ENCODE measurements around the gene TMEM151B. TPM values are rescaled to one million over a fixed set of nuclear protein-coding genes. Genes with fewer than 3 reads are reported as not detected.
"Not testable (repeated sequence)": the region's sequence is repeated elsewhere in the genome, so short reads cannot be mapped to it uniquely, and the experiment has no call there.

Gene TMEM151B
- total RNA-seq, 1 experiment from 2014 or later: 0.04 TPM

- not testable (repeated sequence) for H3K27ac ChIP-seq (ENCODE audit: low read length); H4K20me1 ChIP-seq (ENCODE audit: insufficient read depth, low read depth, low read length); H3K9me3 ChIP-seq (ENCODE audit: low read length); H2AFZ ChIP-seq (ENCODE audit: low read length); H3K9me2 ChIP-seq (replicated peaks; ENCODE audit: insufficient read depth, low read length); H3K36me3 ChIP-seq (ENCODE audit: insufficient read depth, low read length); H3K27me3 ChIP-seq (ENCODE audit: low read length); H3K9ac ChIP-seq (ENCODE audit: low read length); DNase-seq; H3K4me3 ChIP-seq (ENCODE audit: low read length); H3K79me2 ChIP-seq (ENCODE audit: low read length); H3K4me2 ChIP-seq (ENCODE audit: low read depth, low read length, poor library complexity, severe bottlenecking)
- peaks cover 13% of the 10 kb centered on the region for H3K4me1 ChIP-seq (ENCODE audit: low read length)
Observed at GRCh38 chr6:44317136-44317631, 46.9 kb downstream of the TMEM151B start.

- no peak for DNase-seq
- Histone ChIP-seq H4K20me1 (ENCODE audit: insufficient read depth, low read depth, low read length) (no peaks in the 10 kb centered on the region), H3K4me3 (ENCODE audit: low read length) (no peak overlapping the region), H3K36me3 (ENCODE audit: insufficient read depth, low read length) (no peaks in the 10 kb centered on the region), H3K4me1 (ENCODE audit: low read length) (peaks cover 7% of the 10 kb centered on the region), H3K27me3 (ENCODE audit: low read length) (no peaks in the 10 kb centered on the region), H3K27ac (ENCODE audit: low read length) (no peak overlapping the region), H2AFZ (ENCODE audit: low read length) (no peak overlapping the region), H3K79me2 (ENCODE audit: low read length) (no peaks in the 10 kb centered on the region), H3K9me3 (ENCODE audit: low read length) (no peaks in the 10 kb centered on the region), H3K9me2 (replicated peaks; ENCODE audit: insufficient read depth, low read length) (no peaks in the 10 kb centered on the region), H3K9ac (ENCODE audit: low read length) (no peak overlapping the region), H3K4me2 (ENCODE audit: low read depth, low read length, poor library complexity, severe bottlenecking) (no peak overlapping the region)
Observed at GRCh38 chr6:44321210-44321609, 51.0 kb downstream of the TMEM151B start.

- Histone ChIP-seq H3K27ac (ENCODE audit: low read length) (no peak overlapping the region), H3K4me3 (ENCODE audit: low read length) (no peak overlapping the region), H3K4me1 (ENCODE audit: low read length) (no peaks in the 10 kb centered on the region; the same call in 1 of the 2 replicates), H3K27me3 (ENCODE audit: low read length) (no peaks in the 10 kb centered on the region), H4K20me1 (ENCODE audit: insufficient read depth, low read depth, low read length) (no peaks in the 10 kb centered on the region), H2AFZ (ENCODE audit: low read length) (no peak overlapping the region), H3K9me2 (replicated peaks; ENCODE audit: insufficient read depth, low read length) (no peaks in the 10 kb centered on the region), H3K79me2 (ENCODE audit: low read length) (no peaks in the 10 kb centered on the region), H3K36me3 (ENCODE audit: insufficient read depth, low read length) (no peaks in the 10 kb centered on the region), H3K9ac (ENCODE audit: low read length) (no peak overlapping the region), H3K4me2 (ENCODE audit: low read depth, low read length, poor library complexity, severe bottlenecking) (no peak overlapping the region), H3K9me3 (ENCODE audit: low read length) (no peaks in the 10 kb centered on the region)
- DNase-seq: no peak
Observed at GRCh38 chr6:44327096-44327495, 56.8 kb downstream of the TMEM151B start.

DNA sequence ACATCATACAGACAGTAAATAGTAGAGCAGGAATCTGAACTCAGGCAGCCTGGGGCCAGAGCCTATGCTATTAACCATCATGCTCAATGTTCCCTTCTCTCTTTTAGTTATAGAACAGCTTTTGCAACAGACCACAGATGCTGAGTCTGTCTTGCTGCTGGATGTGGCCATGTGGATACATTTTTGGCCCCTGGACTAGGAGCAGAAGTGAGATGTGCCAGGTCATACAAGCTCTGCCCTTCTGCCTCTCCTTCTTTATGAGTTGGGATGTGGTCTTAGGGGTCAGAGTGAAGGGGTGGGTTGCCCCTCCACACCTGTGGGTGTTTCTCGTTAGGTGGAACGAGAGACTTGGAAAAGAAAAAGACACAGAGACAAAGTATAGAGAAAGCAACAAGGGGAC, 57.5 kb downstream of the TMEM151B start:
- Histone ChIP-seq H3K4me2 (ENCODE audit: low read depth, low read length, poor library complexity, severe bottlenecking) (no peak overlapping the region), H3K4me1 (ENCODE audit: low read length) (no peaks in the 10 kb centered on the region; the same call in 1 of the 2 replicates), H3K4me3 (ENCODE audit: low read length) (no peak overlapping the region), H3K27ac (ENCODE audit: low read length) (no peak overlapping the region), H2AFZ (ENCODE audit: low read length) (no peak overlapping the region), H3K9ac (ENCODE audit: low read length) (no peak overlapping the region), H3K36me3 (ENCODE audit: insufficient read depth, low read length) (no peaks in the 10 kb centered on the region), H4K20me1 (ENCODE audit: insufficient read depth, low read depth, low read length) (no peaks in the 10 kb centered on the region), H3K9me3 (ENCODE audit: low read length) (no peaks in the 10 kb centered on the region), H3K27me3 (ENCODE audit: low read length) (no peaks in the 10 kb centered on the region), H3K9me2 (replicated peaks; ENCODE audit: insufficient read depth, low read length) (no peaks in the 10 kb centered on the region), H3K79me2 (ENCODE audit: low read length) (no peaks in the 10 kb centered on the region)
- no peak for DNase-seq

GRCh38 chr6:44328203-44328602, 58.0 kb downstream of the TMEM151B start:
- DNase-seq; H3K27ac ChIP-seq (ENCODE audit: low read length); H3K9me2 ChIP-seq (replicated peaks; ENCODE audit: insufficient read depth, low read length); H3K9me3 ChIP-seq (ENCODE audit: low read length); H3K79me2 ChIP-seq (ENCODE audit: low read length); H3K4me2 ChIP-seq (ENCODE audit: low read depth, low read length, poor library complexity, severe bottlenecking); H2AFZ ChIP-seq (ENCODE audit: low read length); H3K36me3 ChIP-seq (ENCODE audit: insufficient read depth, low read length); H3K27me3 ChIP-seq (ENCODE audit: low read length); H3K4me1 ChIP-seq (ENCODE audit: low read length); H4K20me1 ChIP-seq (ENCODE audit: insufficient read depth, low read depth, low read length); H3K9ac ChIP-seq (ENCODE audit: low read length); H3K4me3 ChIP-seq (ENCODE audit: low read length): not testable (repeated sequence)

DNA sequence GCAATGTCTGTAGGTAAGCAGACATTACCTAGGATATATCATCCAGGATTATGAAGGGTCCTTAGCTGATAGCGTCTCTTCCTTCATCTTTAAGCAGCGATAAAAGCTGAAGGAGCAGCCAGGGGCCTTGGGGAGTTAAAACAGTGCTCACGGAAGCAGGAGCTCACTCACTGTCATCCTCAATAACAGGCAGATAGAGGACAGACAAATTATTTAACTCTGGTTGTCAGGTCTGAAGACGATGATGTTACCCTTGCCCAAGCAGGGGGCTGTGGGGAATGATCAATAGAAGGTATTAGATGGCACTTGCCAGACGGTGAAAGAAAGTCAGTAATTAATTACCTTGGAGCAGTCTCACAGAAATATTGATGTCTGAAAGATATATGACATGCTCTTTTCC, 59.6 kb downstream of the TMEM151B start:
- H3K9ac ChIP-seq (ENCODE audit: low read length): no peak overlapping the region
- no peaks in the 10 kb centered on the region for H3K27me3 ChIP-seq (ENCODE audit: low read length)
- peaks cover 3% of the 10 kb centered on the region; the same call in 1 of the 2 replicates for H3K4me1 ChIP-seq (ENCODE audit: low read length)
- no peaks in the 10 kb centered on the region for H3K9me2 ChIP-seq (replicated peaks; ENCODE audit: insufficient read depth, low read length)
- no peak overlapping the region for H3K4me2 ChIP-seq (ENCODE audit: low read depth, low read length, poor library complexity, severe bottlenecking)
- H3K9me3 ChIP-seq (ENCODE audit: low read length): no peaks in the 10 kb centered on the region
- no peak overlapping the region for H2AFZ ChIP-seq (ENCODE audit: low read length)
- H3K79me2 ChIP-seq (ENCODE audit: low read length): no peaks in the 10 kb centered on the region
- H3K4me3 ChIP-seq (ENCODE audit: low read length): no peak overlapping the region
- H3K36me3 ChIP-seq (ENCODE audit: insufficient read depth, low read length): no peaks in the 10 kb centered on the region
- H3K27ac ChIP-seq (ENCODE audit: low read length): no peak overlapping the region
- no peaks in the 10 kb centered on the region for H4K20me1 ChIP-seq (ENCODE audit: insufficient read depth, low read depth, low read length)
- DNase-seq: no peak

GRCh38 chr6:44332585-44332984, 62.3 kb downstream of the TMEM151B start:
- no peaks in the 10 kb centered on the region for H3K9me3 ChIP-seq (ENCODE audit: low read length)

DNA sequence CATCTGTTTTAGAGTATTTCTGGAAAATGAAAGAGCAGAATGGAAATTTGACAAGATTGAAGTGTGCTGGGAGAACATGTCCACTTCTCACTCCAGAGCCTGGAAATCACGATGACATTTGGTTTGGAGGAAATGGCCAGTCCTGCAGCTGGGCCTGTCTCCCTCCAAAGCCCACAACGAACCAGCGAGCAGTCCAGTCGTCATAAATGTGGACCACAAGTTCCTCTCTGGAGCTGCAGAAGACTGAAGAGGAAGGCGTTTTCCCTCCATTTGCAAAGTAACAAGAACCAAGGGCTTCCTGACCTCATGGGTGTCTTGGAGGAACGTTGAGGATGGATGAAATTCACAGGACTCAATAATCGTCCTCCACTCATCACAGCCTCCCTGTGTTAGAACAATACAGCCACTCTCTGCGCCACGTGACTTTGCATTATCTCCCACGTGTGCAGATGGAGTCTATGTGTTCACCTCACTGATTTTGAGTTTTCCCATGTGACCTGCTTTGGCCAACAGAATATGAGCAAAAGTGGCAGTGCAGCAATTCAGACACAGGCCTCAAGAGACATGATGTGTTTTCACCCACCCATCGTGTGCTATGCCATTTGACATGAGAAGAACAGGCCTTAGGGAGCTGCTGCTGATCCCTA, 63.1 kb downstream of the TMEM151B start:
- no peaks in the 10 kb centered on the region for H3K79me2 ChIP-seq (ENCODE audit: low read length)

More at GRCh38 chr6:44332585-44332984, 62.3 kb downstream of the TMEM151B start:
- no peaks in the 10 kb centered on the region for H3K79me2 ChIP-seq (ENCODE audit: low read length)
- no peaks in the 10 kb centered on the region for H3K36me3 ChIP-seq (ENCODE audit: insufficient read depth, low read length)
- H4K20me1 ChIP-seq (ENCODE audit: insufficient read depth, low read depth, low read length): no peaks in the 10 kb centered on the region
- H2AFZ ChIP-seq (ENCODE audit: low read length): no peak overlapping the region
- H3K4me1 ChIP-seq (ENCODE audit: low read length): peaks cover 3% of the 10 kb centered on the region; the same call in 1 of the 2 replicates
- no peaks in the 10 kb centered on the region for H3K27me3 ChIP-seq (ENCODE audit: low read length)
- no peak for DNase-seq
- no peak overlapping the region for H3K4me2 ChIP-seq (ENCODE audit: low read depth, low read length, poor library complexity, severe bottlenecking)
- H3K4me3 ChIP-seq (ENCODE audit: low read length): no peak overlapping the region
- H3K9ac ChIP-seq (ENCODE audit: low read length): no peak overlapping the region
- H3K9me2 ChIP-seq (replicated peaks; ENCODE audit: insufficient read depth, low read length): no peaks in the 10 kb centered on the region
- no peak overlapping the region for H3K27ac ChIP-seq (ENCODE audit: low read length)

More for the DNA sequence above, 63.1 kb downstream of the TMEM151B start:
- Histone ChIP-seq H3K9me3 (ENCODE audit: low read length) (no peaks in the 10 kb centered on the region), H3K4me3 (ENCODE audit: low read length) (no peak overlapping the region), H3K27me3 (ENCODE audit: low read length) (no peaks in the 10 kb centered on the region), H3K36me3 (ENCODE audit: insufficient read depth, low read length) (no peaks in the 10 kb centered on the region), H3K27ac (ENCODE audit: low read length) (no peak overlapping the region), H3K4me1 (ENCODE audit: low read length) (peaks cover 3% of the 10 kb centered on the region; the same call in 1 of the 2 replicates), H2AFZ (ENCODE audit: low read length) (0 out of 2 replicates have a peak overlapping the region, but pooled peaks have one; percentile 31), H3K9me2 (replicated peaks; ENCODE audit: insufficient read depth, low read length) (no peaks in the 10 kb centered on the region), H3K4me2 (ENCODE audit: low read depth, low read length, poor library complexity, severe bottlenecking) (no peak overlapping the region), H4K20me1 (ENCODE audit: insufficient read depth, low read depth, low read length) (no peaks in the 10 kb centered on the region), H3K9ac (ENCODE audit: low read length) (no peak overlapping the region)
- peak; percentile 65 for DNase-seq
